Pons (tissue), 1 donor: ENCODE results near the gene ITPRIP.

Source experiments
- DNase-seq: peaks from one replicate; pipeline ENCODE4 v3.0.0-alpha.2; 2016; ENCODE audit warnings: low spot score

Gene ITPRIP

DNA sequence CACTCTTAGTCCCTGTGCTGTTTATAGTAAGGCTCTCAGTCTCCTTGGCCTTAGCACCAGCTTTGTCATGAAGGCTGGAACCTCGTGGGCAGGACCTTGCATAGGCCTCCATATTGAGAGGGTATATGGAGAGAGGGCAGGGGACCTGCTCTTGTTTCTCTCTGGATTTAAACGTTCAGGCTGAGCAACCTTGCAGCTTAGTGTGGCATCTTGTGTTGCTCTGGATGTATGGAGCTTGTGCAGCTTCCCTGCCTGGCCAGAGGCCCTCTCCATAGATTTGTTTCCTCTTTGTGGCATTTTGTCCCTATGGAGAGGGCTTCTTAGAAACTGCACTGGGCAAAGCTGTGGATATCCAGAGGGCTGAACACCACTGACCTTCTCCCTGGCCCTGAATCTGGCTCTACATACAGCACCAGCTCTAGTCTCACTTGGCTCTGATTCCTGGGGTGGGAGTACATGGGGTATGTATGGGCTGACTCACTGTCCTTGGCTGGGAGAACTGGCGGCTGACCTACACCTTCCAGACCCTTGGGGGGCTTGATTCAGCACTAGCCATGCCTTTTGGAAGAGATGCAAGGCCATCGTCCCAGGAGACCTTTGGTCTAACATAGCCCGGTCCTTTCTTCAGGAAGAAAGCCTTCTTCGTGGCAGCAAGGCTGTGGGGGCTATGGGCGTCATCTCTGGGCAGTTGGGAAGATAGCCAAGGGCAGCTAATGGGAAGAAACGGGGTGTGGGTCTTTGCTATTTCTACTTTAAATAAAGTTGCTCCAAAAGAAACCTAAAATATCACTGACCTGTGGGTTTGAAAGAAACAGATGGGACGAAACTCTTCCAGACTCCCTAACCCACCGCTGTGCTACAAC, 30.5 kb downstream of the ITPRIP start:
- no peak for DNase-seq

- no peak for DNase-seq
Observed at GRCh38 chr10:104306897-104307296, 31.4 kb downstream of the ITPRIP start.

DNA sequence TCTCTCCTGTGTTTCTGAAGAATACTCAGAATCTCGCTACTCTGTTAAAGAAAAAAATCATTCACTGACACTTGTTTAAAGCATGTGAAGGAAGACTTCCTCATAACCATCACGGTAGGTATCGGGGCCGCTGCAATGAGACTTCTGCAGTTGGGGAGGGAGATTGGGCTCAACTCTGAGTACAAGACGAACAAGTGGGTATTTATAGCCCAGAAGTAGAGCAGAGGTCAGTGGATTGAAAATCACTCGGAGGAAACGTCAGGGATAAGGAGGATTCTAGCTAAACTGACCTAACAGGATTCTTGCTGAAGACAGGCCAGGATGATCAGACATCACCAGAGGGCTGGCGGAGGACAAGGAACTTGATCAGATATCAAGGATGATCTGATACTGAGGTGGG, 33.3 kb downstream of the ITPRIP start:
- no peak for DNase-seq

DNA sequence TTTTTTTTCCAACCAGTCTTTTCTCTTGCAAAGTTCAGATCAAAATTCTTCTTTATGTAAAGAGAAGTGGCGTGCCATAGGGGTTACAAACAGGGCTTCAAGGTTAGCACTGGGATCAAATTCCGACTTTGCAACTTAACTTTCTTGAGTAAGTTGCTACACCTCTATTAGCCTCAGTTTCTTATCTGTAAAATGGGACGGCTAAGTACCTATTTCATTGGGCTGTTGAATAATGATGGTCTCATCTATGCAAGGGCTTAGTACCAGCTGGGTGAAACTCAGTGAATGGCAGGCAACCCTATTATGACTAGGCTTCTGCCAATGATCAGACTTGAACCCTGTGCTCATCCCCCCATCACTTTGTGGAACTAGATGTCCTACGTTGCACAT, 33.9 kb downstream of the ITPRIP start:
- DNase-seq: no peak

GRCh38 chr10:104303594-104304355, 34.5 kb downstream of the ITPRIP start:
- DNase-seq: no peak

DNA sequence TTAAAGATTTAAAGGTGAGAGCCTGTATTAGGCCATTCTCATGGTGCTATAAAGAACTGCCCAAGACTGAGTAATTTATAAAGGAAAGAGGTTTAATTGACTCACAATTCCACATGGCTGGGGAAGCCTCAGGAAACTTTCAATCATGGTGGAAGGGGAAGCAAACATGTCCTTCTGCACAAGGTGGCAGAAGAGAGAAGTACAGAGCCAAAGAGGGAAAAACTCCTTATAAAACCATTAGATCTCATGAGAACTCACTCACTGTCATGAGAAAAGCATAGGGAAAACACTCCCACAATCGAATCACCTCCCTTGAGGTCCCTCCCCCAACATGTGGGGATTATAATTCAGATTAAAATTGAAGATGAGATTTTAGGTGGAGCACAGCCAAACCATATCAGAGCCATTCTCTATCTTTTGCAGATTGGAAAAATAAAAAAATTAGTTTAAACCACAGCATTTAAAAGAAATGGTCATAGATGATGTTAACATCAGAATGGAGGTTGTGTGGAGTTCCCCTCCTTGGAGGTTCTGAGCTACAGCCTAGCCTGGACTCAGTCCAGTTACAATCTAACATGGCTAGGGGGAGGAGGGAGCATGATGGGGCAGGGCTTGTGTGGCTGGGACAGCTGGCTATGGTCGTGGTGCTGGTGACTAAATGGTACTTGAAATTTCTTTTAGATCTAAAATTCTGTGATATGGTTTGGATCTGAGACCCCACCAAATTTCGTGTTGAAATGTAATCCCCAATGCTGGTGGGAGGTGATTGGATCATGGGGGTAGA, 36.2 kb downstream of the ITPRIP start:
- no peak for DNase-seq

GRCh38 chr10:104300736-104301292, 37.5 kb downstream of the ITPRIP start:
- peak; percentile 28 for DNase-seq

DNA sequence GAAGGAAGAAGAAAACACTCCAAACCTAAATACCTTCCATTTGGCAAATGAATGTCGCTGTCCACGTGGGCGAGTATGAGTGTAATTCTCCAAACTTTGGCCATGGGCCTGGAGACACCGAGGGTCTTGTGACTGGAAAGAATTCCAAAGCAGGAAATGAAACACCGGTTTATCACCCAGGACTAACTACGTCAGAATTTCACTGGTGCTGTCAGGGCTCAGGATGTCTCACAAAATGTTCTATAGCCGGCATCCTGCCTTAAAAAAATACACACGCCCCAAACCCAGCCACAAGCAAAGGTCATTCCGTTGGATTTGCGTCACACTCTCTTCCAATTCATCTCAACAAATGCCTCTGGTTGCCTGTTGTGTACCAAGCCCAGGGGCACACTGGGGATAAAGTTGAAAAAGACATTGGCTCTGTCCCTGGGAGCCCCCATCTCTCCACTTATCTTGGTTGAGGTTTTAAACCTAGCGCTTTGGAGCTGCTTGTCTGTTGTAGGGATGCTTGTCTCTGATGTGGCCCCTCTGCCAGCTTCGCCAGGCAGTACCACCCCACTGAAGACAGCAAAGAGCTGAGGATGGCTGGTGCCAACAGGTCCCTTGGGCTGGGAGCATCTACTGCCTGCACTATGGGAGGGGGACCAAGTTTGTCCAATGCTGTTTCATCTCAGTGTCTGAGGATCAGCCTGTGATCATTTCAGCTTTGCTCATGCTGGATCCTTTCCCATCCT, 38.1 kb downstream of the ITPRIP start:
- DNase-seq: no peak

DNA sequence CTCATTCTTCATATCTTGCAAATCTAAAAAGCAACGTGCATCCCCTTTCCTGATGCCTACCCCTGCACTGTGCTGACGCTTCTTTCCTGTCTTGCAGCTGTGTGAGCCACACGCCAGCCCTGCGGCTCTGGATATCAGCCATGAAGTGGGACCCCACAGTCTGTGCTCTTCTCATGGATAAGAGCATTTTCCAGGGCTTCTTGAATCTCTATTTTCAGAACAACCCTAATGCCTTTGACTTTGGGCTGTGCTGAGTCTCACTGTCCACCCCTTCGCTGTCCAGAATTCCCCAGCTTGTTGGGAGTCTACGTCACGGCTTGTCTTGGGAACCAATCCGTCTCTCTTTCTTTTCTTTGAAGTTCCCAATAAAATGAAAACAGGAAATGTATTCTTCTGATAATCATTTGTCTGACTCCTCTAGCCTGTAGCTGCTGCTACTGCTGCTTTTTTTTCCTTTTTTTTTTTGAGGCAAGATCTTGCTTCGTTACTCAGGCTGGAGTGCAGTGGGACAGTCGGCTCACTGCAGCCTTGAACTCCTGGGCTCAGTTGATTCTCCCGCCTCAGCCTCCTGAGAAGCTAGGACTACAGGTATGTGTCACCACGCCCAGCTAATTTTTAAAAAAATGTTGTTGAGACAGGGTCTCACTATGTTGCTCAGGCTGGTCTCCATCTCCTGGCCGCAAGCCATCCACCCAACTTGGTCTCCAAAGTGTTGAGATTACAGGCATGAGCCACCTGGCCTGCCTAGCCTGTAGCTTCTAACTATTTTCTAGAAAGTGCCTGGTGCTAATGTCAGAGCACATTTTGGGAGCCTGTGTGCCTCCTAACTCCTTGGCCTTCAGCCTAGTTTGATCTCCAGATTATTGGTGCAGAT, 39.0 kb downstream of the ITPRIP start:
- DNase-seq: no peak

- no peak for DNase-seq
Observed at GRCh38 chr10:104297697-104298660, 40.3 kb downstream of the ITPRIP start.

DNA sequence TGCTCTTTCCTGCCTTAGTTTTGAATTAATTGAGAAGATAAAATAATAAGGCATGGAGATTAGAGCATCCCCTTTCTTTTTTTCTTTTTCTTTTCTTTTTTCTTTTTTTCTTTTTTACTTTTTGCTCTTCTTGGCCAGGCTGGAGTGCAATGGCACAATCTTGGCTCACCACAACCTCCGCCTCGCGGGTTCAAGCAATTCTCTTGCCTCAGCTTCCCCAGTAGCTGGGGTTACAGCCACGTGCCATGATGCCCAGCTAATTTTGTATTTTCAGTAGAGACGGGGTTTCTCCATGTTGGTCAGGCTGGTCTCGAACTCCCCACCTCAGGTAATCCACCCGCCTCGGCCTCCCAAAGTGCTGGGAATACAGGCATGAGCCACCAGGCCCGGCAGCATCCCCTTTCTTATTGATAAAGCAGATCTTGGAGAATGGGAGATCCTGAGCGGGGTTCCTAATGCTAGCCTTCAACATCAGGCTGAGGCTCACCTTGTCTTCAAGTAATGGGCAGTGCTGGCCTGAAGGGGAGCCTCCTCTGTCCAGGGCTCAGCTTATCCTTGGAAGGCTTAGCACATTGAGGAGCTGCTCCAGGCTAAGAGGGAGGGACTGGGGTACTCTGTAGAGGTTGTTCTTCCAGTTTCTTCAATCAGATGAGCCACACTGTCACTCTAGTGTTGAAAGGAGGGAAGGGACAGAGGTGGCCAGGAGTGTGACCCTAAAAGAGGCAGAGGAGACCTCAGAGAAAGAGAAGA, 41.4 kb downstream of the ITPRIP start:
- DNase-seq: no peak

GRCh38 chr10:104293781-104294321, 44.4 kb downstream of the ITPRIP start:
- no peak for DNase-seq

DNA sequence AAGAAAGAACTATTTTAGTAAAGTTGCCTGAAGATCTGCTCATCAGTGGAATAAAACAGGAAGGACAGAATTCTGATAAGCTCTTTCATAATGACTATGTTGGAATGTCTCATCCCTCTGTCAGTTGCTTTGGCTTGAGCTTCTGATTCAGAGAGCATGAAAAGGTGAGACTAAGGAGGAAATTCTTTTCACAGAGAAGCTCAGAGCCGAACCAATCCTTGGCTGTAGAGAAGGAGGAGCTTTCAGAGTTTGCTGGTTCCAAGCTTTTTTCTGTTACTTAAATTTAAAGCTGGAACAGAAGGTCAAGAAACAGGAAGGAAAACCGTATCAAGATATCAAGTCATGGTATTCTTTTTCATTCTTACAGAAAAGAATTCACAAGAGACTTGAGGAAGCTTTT, 45.3 kb downstream of the ITPRIP start:
- DNase-seq: no peak

- DNase-seq: peak; percentile 89
Observed at GRCh38 chr10:104291439-104291951, 46.8 kb downstream of the ITPRIP start.

- no peak for DNase-seq
Observed at GRCh38 chr10:104288355-104288754, 49.9 kb downstream of the ITPRIP start.

GRCh38 chr10:104286939-104287338, 51.3 kb downstream of the ITPRIP start:
- no peak for DNase-seq

GRCh38 chr10:104284846-104285245, 53.4 kb downstream of the ITPRIP start:
- DNase-seq: no peak

DNA sequence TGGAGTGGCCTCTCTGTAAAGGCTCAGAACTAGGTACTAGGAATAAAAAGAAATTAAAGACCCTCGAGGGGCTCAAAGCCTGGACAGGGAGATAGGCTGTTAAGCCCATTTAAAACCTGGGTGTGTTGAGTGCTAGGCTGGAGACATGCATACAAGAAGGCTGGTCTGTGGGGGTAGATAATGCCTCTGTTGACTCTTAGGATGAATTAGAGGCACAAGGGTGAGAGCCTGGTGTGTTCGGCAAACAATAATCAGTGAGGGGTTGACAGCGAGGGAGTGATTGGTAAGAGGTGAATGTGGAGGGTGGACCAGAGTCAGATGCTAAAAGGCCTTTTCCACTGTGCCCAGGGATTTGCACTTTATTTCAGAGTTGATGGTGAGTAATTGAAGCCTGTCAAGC, 56.6 kb downstream of the ITPRIP start:
- no peak for DNase-seq
